ENCODE data around the gene ZDHHC23. TPM values are rescaled to one million over a fixed set of nuclear protein-coding genes. Genes with fewer than 3 reads are reported as not detected.

Gene ZDHHC23
- total and polyA plus RNA-seq, 2 of the 13 experiments (the other 11 are each of a cell fraction or from before 2014, with no cell fraction given): 1.6 to 8.8 TPM

DNA sequence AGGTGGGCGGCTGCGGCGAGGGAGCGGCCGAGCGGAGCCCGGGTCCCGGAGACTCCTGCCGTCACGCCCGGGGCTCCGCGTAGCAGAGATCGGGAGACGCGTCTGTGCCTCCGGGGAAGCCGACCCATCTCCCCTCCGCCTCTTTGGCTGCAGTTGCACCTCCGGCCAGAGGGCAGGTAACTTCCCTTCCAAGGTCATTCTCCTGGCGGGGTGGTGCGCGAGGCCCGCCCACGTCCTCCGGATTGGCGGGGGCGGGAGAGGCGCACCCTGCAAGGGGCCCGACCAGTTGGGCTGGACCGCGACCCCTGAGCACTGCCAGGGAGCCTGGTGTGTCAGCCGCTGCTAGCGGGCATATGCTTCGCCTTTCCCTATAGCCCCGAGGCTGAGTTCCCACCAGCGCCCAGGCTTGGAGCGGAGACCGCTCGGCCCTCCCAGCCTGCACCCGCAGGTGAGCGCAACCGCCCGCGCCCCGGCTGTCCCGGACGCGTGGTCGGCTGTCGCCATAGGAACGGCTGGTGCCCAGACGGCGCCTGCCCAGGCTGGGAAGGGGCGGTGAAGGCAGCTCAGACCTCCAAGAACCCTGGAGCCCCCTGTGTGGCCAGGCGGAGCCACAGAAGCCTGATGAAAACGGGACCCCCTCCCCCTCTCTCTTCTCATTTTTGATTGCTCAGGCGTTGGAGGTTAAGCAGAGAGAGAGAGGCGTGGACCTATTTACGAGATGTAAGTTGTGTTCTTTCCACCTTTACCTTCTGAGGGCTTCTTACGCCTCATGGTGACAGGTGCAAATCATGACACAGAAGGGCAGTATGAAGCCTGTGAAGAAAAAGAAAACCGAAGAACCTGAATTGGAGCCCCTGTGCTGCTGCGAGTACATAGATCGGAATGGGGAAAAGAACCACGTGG lies 453 bp downstream of the ZDHHC23 start (continued):
- TF ChIP-seq, protein P1, sequence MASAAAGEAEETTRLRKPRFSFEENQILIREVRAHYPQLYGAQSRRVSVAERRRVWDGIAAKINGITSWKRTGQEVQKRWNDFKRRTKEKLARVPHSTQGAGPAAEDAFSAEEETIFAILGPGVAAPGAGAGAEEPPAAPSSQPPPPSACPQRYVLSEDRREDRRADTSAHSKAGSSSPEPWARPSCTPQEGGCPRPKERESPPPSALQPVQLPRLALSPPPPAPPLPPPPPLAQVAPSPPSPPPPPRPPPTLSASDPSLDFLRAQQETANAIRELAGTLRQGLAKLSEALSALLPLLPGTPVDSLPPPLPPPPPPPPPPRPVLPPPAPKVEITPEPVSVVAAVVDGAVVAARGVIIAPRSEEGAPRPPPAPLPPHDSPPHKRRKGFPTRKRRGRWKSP (CRISPR knock-in tag; IDR thresholded peaks at IDR 0.05): peak; percentile 36; the same call in 1 of the 2 replicates
- no peak for TF ChIP-seq SALL2 (CRISPR knock-in tag; IDR thresholded peaks at IDR 0.05)
- no peak for TF ChIP-seq ZNF678 (CRISPR knock-in tag; IDR thresholded peaks at IDR 0.05)
- 0 out of 2 replicates have a peak, but pooled peaks have one; percentile 26 for TF ChIP-seq ZNF749 (CRISPR knock-in tag; IDR thresholded peaks at IDR 0.05; ENCODE audit: borderline replicate concordance)
- TF ChIP-seq PHF8 (CRISPR knock-in tag; IDR thresholded peaks at IDR 0.05): 0 out of 2 replicates have a peak, but pooled peaks have one; percentile 15
- 0 out of 4 replicates have a peak, but pooled peaks of 1 of the 2 experiments have one; percentile 27 for TF ChIP-seq POLR2A (IDR thresholded peaks at IDR 0.05; ENCODE audit: insufficient read depth in 1 of 2, low read depth in 2 of 2, low read length in 2 of 2)
- TF ChIP-seq ZBTB7B (CRISPR knock-in tag; IDR thresholded peaks at IDR 0.05): peak; percentile 54; the same call in 1 of the 2 replicates
- TF ChIP-seq, protein P2, sequence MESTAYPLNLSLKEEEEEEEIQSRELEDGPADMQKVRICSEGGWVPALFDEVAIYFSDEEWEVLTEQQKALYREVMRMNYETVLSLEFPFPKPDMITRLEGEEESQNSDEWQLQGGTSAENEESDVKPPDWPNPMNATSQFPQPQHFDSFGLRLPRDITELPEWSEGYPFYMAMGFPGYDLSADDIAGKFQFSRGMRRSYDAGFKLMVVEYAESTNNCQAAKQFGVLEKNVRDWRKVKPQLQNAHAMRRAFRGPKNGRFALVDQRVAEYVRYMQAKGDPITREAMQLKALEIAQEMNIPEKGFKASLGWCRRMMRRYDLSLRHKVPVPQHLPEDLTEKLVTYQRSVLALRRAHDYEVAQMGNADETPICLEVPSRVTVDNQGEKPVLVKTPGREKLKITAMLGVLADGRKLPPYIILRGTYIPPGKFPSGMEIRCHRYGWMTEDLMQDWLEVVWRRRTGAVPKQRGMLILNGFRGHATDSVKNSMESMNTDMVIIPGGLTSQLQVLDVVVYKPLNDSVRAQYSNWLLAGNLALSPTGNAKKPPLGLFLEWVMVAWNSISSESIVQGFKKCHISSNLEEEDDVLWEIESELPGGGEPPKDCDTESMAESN (CRISPR knock-in tag; conservative IDR thresholded peaks at IDR 0.05): peak; percentile 58; the same call in 1 of the 2 replicates
- peak; percentile 47; the same call in 1 of the 2 replicates for TF ChIP-seq ZNF891 (CRISPR knock-in tag; IDR thresholded peaks at IDR 0.05)
- TF ChIP-seq, protein P3, sequence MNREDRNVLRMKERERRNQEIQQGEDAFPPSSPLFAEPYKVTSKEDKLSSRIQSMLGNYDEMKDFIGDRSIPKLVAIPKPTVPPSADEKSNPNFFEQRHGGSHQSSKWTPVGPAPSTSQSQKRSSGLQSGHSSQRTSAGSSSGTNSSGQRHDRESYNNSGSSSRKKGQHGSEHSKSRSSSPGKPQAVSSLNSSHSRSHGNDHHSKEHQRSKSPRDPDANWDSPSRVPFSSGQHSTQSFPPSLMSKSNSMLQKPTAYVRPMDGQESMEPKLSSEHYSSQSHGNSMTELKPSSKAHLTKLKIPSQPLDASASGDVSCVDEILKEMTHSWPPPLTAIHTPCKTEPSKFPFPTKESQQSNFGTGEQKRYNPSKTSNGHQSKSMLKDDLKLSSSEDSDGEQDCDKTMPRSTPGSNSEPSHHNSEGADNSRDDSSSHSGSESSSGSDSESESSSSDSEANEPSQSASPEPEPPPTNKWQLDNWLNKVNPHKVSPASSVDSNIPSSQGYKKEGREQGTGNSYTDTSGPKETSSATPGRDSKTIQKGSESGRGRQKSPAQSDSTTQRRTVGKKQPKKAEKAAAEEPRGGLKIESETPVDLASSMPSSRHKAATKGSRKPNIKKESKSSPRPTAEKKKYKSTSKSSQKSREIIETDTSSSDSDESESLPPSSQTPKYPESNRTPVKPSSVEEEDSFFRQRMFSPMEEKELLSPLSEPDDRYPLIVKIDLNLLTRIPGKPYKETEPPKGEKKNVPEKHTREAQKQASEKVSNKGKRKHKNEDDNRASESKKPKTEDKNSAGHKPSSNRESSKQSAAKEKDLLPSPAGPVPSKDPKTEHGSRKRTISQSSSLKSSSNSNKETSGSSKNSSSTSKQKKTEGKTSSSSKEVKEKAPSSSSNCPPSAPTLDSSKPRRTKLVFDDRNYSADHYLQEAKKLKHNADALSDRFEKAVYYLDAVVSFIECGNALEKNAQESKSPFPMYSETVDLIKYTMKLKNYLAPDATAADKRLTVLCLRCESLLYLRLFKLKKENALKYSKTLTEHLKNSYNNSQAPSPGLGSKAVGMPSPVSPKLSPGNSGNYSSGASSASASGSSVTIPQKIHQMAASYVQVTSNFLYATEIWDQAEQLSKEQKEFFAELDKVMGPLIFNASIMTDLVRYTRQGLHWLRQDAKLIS (CRISPR knock-in tag; IDR thresholded peaks at IDR 0.05): no peak
- peak; percentile 57 for TF ChIP-seq HDAC1 (CRISPR knock-in tag; IDR thresholded peaks at IDR 0.05)
- no peak for TF ChIP-seq REPIN1 (CRISPR knock-in tag; IDR thresholded peaks at IDR 0.05; ENCODE audit: borderline replicate concordance, low read depth)
- TF ChIP-seq, protein P4, sequence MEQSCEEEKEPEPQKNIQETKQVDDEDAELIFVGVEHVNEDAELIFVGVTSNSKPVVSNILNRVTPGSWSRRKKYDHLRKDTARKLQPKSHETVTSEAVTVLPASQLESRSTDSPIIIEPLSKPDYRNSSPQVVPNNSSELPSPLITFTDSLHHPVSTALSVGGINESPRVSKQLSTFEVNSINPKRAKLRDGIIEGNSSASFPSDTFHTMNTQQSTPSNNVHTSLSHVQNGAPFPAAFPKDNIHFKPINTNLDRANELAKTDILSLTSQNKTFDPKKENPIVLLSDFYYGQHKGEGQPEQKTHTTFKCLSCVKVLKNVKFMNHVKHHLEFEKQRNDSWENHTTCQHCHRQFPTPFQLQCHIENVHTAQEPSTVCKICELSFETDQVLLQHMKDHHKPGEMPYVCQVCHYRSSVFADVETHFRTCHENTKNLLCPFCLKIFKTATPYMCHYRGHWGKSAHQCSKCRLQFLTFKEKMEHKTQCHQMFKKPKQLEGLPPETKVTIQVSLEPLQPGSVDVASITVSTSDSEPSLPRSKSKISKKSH (CRISPR knock-in tag; IDR thresholded peaks at IDR 0.05; ENCODE audit: borderline replicate concordance): 0 out of 2 replicates have a peak, but pooled peaks have one; percentile 32
- TF ChIP-seq SOX6 (IDR thresholded peaks at IDR 0.05): no peak
- TF ChIP-seq SOX6 (CRISPR knock-in tag; IDR thresholded peaks at IDR 0.05): peak; percentile 20; the same call in 1 of the 2 replicates
- TF ChIP-seq, protein P5, sequence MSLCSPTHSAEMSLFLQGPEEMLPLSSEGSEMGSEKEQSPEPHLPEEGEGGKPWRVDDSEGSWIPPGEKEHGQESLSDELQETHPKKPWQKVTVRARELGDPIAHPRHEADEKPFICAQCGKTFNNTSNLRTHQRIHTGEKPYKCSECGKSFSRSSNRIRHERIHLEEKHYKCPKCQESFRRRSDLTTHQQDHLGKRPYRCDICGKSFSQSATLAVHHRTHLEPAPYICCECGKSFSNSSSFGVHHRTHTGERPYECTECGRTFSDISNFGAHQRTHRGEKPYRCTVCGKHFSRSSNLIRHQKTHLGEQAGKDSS (CRISPR knock-in tag; IDR thresholded peaks at IDR 0.05; ENCODE audit: borderline replicate concordance, low read depth): peak; percentile 32; the same call in 1 of the 2 replicates
- 0 out of 2 replicates have a peak, but pooled peaks have one; percentile 42 for TF ChIP-seq TGIF2 (CRISPR knock-in tag; IDR thresholded peaks at IDR 0.05)
- TF ChIP-seq FOXP1 (IDR thresholded peaks at IDR 0.05): no peak
- TF ChIP-seq FOXP1 (CRISPR knock-in tag; IDR thresholded peaks at IDR 0.05): no peak
